IPS DF 6.9 (cell line): Measurements from ENCODE around the gene ADAMTS12.

ENCODE experiments used
- DNase-seq: peaks from one replicate; pipeline ENCODE4 v3.0.0-alpha.2; 2013; ENCODE audit warnings: low read depth, low spot score
- H3K27ac ChIP-seq: one replicate; pipeline ENCODE4 v1.5.1; 2013; ENCODE audit warnings: low read length, control low read depth
- H3K27me3 ChIP-seq: 2 replicates; pipeline ENCODE4 v1.6.1; 2013; ENCODE audit warnings: mild to moderate bottlenecking, low read length; ENCODE audit not compliant: control insufficient read depth, insufficient read depth
- H3K36me3 ChIP-seq: 2 replicates; pipeline ENCODE4 v1.6.1; 2013; ENCODE audit warnings: low read length; ENCODE audit not compliant: control insufficient read depth, insufficient read depth
- H3K4me1 ChIP-seq: 2 replicates; pipeline ENCODE4 v1.6.1; 2013; ENCODE audit warnings: low read length; ENCODE audit not compliant: control insufficient read depth, insufficient read depth
- H3K4me3 ChIP-seq: 2 replicates; pipeline ENCODE4 v1.5.1; 2013; ENCODE audit warnings: mild to moderate bottlenecking, low read length
- H3K9me3 ChIP-seq: 2 replicates; pipeline ENCODE4 v1.6.1; 2013; ENCODE audit warnings: low read length, inconsistent platforms; ENCODE audit not compliant: control insufficient read depth, insufficient read depth
- WGBS: extraction: QIAGEN DNeasy Blood & Tissue Kit; methylation state at CpG from one replicate; pipeline ENCODE4 v1.1.7; 2013; ENCODE audit warnings: mixed read lengths, missing lambda C conversion rate; ENCODE audit not compliant: insufficient read length, insufficient coverage; 5-methylcytosine and 5-hydroxymethylcytosine counted together

The ADAMTS12 gene

GRCh38 chr5:33637011-33637410 is 254.8 kb downstream of the ADAMTS12 start:
- no peak overlapping the region for H3K4me3 ChIP-seq
- no peaks in the 10 kb centered on the region for H3K36me3 ChIP-seq
- no peaks in the 10 kb centered on the region for H3K27me3 ChIP-seq
- H3K4me1 ChIP-seq = no peaks in the 10 kb centered on the region
- H3K9me3 ChIP-seq = no peaks in the 10 kb centered on the region
- H3K27ac ChIP-seq = no peak overlapping the region
- DNase-seq = no peak
- whole genome bisulfite sequencing = no CpG with 5 or more reads among the region's 3 CpGs

GRCh38 chr5:33635582-33635981 is 256.2 kb downstream of the ADAMTS12 start:
- no peak overlapping the region for H3K27ac ChIP-seq
- no peaks in the 10 kb centered on the region for H3K36me3 ChIP-seq
- WGBS = no CpG with 5 or more reads among the region's 3 CpGs
- H3K9me3 ChIP-seq = no peaks in the 10 kb centered on the region
- H3K4me3 ChIP-seq = no peak overlapping the region
- no peak for DNase-seq
- H3K27me3 ChIP-seq = no peaks in the 10 kb centered on the region
- no peaks in the 10 kb centered on the region for H3K4me1 ChIP-seq

DNA sequence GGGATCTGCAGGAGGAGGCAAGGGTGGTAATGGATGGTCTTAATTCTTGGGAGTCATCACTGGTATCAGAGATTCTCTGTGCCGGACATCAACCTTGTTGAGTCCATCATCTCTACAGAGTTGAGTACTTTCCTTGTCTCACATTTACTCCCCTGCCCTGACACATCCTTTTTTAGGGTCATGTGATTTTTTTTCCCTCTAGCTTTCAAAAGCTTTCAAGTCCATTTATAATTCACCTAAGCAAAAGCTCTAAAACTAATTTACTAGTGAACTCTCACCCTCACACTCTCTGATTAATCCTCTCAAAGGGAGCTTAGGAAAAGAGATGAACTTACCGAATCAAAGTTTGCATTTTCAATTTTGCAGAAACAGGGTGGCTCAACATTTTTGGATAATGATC is 258.1 kb downstream of the ADAMTS12 start:
- H3K4me1 ChIP-seq = no peaks in the 10 kb centered on the region
- no peak overlapping the region for H3K27ac ChIP-seq
- H3K27me3 ChIP-seq = no peaks in the 10 kb centered on the region
- no peaks in the 10 kb centered on the region for H3K36me3 ChIP-seq
- no peaks in the 10 kb centered on the region for H3K9me3 ChIP-seq
- no CpG with 5 or more reads among the region's 2 CpGs for WGBS
- DNase-seq = no peak
- H3K4me3 ChIP-seq = no peak overlapping the region

DNA sequence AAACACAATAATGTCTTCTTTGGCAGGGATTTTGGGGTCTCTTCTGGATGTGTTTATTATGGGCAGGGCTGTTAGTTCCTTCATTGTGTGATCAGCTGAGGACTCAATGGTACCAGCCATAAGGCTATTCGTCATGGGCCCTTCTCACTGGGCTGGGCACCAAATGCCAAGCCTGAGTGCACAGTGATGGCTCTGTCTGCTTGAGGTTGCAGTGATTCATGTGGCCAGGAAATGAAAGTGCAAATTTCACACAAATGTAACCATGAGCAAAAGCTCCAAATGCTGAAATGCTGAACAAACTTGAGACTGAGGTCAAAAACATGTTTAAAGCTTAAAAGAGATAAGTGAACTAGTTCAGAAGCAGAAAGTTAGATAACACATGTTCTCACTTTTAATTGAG is 260.0 kb downstream of the ADAMTS12 start:
- no peak for DNase-seq
- H3K27ac ChIP-seq = no peak overlapping the region
- no CpG with 5 or more reads among the region's 1 CpG for WGBS

DNA sequence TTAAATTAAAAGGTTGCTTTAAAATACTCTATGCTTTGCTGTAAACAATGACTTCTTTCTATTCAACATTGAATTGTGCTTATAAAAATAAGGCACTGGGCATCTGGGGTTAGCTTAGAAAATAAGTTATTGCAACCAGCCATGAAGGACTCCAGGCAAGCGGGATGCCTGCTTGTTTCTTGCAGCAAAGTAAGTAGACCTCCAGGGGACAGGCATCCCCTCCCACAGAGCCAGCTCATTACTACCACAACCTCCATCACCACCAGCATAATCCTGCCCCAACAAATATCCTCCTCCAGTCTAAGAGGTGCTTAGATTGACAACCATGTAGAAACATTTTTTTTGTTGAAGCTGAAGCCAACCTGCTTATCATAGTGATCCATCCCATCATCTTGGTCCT is 260.7 kb downstream of the ADAMTS12 start:
- no peaks in the 10 kb centered on the region for H3K9me3 ChIP-seq
- H3K4me1 ChIP-seq = no peaks in the 10 kb centered on the region
- no peak for DNase-seq
- H3K27me3 ChIP-seq = no peaks in the 10 kb centered on the region
- no peaks in the 10 kb centered on the region for H3K36me3 ChIP-seq
- H3K27ac ChIP-seq = no peak overlapping the region
- H3K4me3 ChIP-seq = no peak overlapping the region
- WGBS = no CpG with 5 or more reads among the region's 1 CpG

More for the DNA sequence above, 260.0 kb downstream of the ADAMTS12 start:
- H3K36me3 ChIP-seq = no peaks in the 10 kb centered on the region
- no peaks in the 10 kb centered on the region for H3K9me3 ChIP-seq
- H3K27me3 ChIP-seq = no peaks in the 10 kb centered on the region
- H3K4me1 ChIP-seq = no peaks in the 10 kb centered on the region
- H3K4me3 ChIP-seq = no peak overlapping the region

DNA sequence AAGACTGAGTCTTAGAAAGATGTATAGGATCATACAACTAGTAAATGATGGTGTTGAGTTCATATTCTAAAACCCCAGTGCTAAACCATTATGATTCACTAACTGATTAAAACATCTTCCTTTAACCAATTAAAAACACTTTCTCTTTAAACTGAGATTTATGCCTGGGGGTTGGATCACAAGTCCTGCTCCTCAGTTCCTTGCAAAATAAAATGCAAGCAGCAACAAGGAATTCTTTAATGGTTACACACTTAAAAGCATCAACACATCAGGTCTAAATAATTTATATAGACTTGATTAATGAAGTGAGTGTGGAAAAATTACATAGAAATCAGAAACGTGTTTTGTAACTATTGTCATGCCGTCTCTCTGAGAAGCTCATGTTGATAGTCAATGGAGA is 261.8 kb downstream of the ADAMTS12 start:
- H3K4me3 ChIP-seq = no peak overlapping the region
- no peaks in the 10 kb centered on the region for H3K36me3 ChIP-seq
- DNase-seq = no peak
- H3K4me1 ChIP-seq = no peaks in the 10 kb centered on the region
- H3K27ac ChIP-seq = no peak overlapping the region
- H3K9me3 ChIP-seq = no peaks in the 10 kb centered on the region
- no CpG with 5 or more reads among the region's 2 CpGs for WGBS
- no peaks in the 10 kb centered on the region for H3K27me3 ChIP-seq

GRCh38 chr5:33628796-33629195 is 263.0 kb downstream of the ADAMTS12 start:
- Histone ChIP-seq H3K27me3 (no peaks in the 10 kb centered on the region), H3K4me1 (no peaks in the 10 kb centered on the region), H3K4me3 (no peak overlapping the region), H3K36me3 (no peaks in the 10 kb centered on the region), H3K9me3 (no peaks in the 10 kb centered on the region), H3K27ac (no peak overlapping the region)
- no CpG with 5 or more reads among the region's 1 CpG for WGBS
- DNase-seq = no peak

DNA sequence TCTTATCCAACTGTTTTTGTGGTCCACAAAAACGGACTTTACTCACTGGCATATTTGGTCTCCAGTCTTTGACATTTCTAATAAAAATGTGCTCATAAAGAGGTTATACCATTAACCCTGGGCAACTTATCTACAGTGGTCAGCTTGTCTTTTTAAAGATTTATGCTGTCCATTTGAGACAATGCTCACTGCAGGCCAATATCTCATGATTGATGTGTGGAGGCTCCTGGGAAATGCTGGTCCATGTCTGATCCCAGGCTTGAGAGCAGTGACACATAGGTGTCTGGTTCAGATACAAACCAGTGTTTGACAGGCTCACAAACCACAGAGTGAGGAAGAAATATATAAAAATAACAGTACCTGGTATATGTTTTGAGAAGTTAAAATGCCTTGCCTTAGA is 270.3 kb downstream of the ADAMTS12 start:
- H3K4me3 ChIP-seq = no peak overlapping the region
- H3K4me1 ChIP-seq = no peaks in the 10 kb centered on the region
- DNase-seq = no peak
- no CpG with 5 or more reads among the region's 1 CpG for WGBS
- H3K27ac ChIP-seq = no peak overlapping the region
- H3K9me3 ChIP-seq = no peaks in the 10 kb centered on the region
- H3K27me3 ChIP-seq = no peaks in the 10 kb centered on the region
- H3K36me3 ChIP-seq = no peaks in the 10 kb centered on the region

DNA sequence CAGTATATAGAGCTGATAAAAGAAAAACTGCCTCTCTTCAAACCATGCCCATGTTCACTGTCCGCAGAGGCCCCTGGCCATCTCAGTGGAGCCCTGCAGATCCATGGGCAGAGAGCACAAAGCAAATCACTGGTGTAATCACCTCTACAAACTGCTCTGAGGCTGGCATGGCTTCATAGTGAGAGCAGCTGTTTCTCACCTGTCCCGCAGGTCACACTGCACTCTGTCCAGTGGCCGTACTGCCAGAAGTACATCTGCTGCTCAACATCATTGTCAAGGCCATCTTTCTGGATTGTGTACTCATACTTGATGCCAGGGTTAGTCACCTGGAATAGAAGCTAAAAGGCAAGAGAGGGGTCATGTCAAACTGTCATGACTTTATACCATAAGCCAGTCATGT is 277.8 kb downstream of the ADAMTS12 start:
- DNase-seq = no peak
- Histone ChIP-seq H3K36me3 (no peaks in the 10 kb centered on the region), H3K4me3 (no peak overlapping the region), H3K27ac (no peak overlapping the region), H3K9me3 (no peaks in the 10 kb centered on the region), H3K4me1 (no peaks in the 10 kb centered on the region), H3K27me3 (no peaks in the 10 kb centered on the region)
- no CpG with 5 or more reads among the region's 3 CpGs for WGBS

- H3K27me3 ChIP-seq = no peaks in the 10 kb centered on the region
- no CpG with 5 or more reads among the region's 1 CpG for WGBS
- no peak overlapping the region for H3K27ac ChIP-seq
- no peak overlapping the region for H3K4me3 ChIP-seq
- no peaks in the 10 kb centered on the region for H3K4me1 ChIP-seq
- H3K36me3 ChIP-seq = no peaks in the 10 kb centered on the region
- H3K9me3 ChIP-seq = no peaks in the 10 kb centered on the region
- DNase-seq = no peak
These were observed 279.4 kb downstream of the ADAMTS12 start for GRCh38 chr5:33612386-33612785.

DNA sequence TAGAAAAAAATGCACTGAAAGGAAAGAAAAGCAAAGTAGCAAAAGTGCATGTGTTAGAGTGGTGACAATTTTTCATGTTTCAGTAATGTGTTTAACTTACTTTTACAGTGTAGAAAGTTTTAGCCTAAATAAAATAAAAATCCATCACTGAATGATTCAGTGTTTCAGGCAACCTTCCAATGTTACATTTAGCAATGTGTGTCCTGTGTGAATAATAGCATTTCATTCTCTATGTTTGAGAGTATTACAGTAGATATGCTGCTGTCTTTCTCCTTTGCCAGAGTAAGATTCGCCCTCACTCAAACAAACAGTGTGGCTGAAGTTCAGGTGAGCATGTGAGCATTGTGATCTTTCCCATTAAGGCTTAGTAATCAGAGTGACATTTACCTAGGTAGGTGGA is 279.9 kb downstream of the ADAMTS12 start:
- Histone ChIP-seq H3K27me3 (no peaks in the 10 kb centered on the region), H3K36me3 (no peaks in the 10 kb centered on the region), H3K4me3 (no peak overlapping the region), H3K9me3 (no peaks in the 10 kb centered on the region), H3K4me1 (no peaks in the 10 kb centered on the region), H3K27ac (no peak overlapping the region)
- WGBS = no CpG with 5 or more reads among the region's 1 CpG
- DNase-seq = no peak
